GM12878 (cell line): Measurements from ENCODE around the gene TMEM114. TPM values are rescaled to one million over a fixed set of nuclear protein-coding genes. Genes with fewer than 3 reads are reported as not detected.

Experiments
- ATAC-seq: fragments of 200-7000 bp; cut with Tn5 transposase; 3 replicates; pipeline ENCODE4 v1.9.1; 2020; ENCODE audit warnings: mild to moderate bottlenecking, moderate library complexity
- BruUV-seq: library from RNA; stranded (reverse); fragments of 400-500 nt; replicated peaks from 2 replicates; lab custom pipeline; 2021; lab: Mats Ljungman, UMichigan
- CTCF ChIA-PET: fragments of 300-600 bp; sonication (Branson Sonifier 250); formaldehyde crosslinking; extraction: SDS; loops from one replicate; lab custom pipeline; 2021; ENCODE audit warnings: inconsistent platforms; lab: Yijun Ruan, JAX
- POLR2A ChIA-PET: fragments of 350-600 bp; formaldehyde crosslinking; extraction: SDS; loops from one replicate; lab custom pipeline; 2021; ENCODE audit warnings: inconsistent platforms; lab: Charles Lee
- RAD21 ChIA-PET: fragments of 300-600 bp; sonication (Branson Sonifier 250); formaldehyde crosslinking; loops from one replicate; lab custom pipeline; 2023; ENCODE audit warnings: antibody characterized with exemption; ENCODE audit not compliant: unreplicated experiment; lab: Charles Lee
- SMC1A ChIA-PET: fragments of 300-600 bp; sonication (Branson Sonifier 250); formaldehyde crosslinking; loops from one replicate; lab custom pipeline; 2023; ENCODE audit not compliant: unreplicated experiment, uncharacterized antibody; lab: Charles Lee
- DNase-seq: peaks from one replicate; pipeline ENCODE4 v3.0.0-alpha.2; 2011; ENCODE audit warnings: low read depth, low spot score
- FAIRE-seq: peaks from 3 replicates; lab custom pipeline; 2011; peaks lifted over from hg19 to GRCh38; lab: Jason Lieb, UNC
- H2AFZ ChIP-seq: 2 replicates; pipeline ENCODE4 v1.6.0; 2011; ENCODE audit warnings: low read depth, low read length, control low read depth; ENCODE audit not compliant: control insufficient read depth
- H3K27ac ChIP-seq: 2 replicates; pipeline ENCODE4 v1.5.1; 2011; ENCODE audit warnings: control low read depth; ENCODE audit not compliant: control insufficient read depth, insufficient read depth
- H3K27me3 ChIP-seq, 2 experiments: replicated peaks in 1 of 2; 2 replicates each; pipeline versions ENCODE4 v1.6.0 to v1.6.1; 2011; ENCODE audit warnings: low read length in 1 of 2; ENCODE audit not compliant: control insufficient read depth in 2 of 2, insufficient read depth in 2 of 2
- H3K36me3 ChIP-seq, 2 experiments: 2 replicates each; pipeline ENCODE4 v1.5.1; 2011; ENCODE audit warnings: low read length in 1 of 2; ENCODE audit not compliant: control insufficient read depth in 2 of 2, insufficient read depth in 2 of 2
- H3K4me1 ChIP-seq: 2 replicates; pipeline ENCODE4 v1.6.1; 2011; ENCODE audit warnings: mild to moderate bottlenecking, low read length, moderate library complexity, mixed read lengths; ENCODE audit not compliant: control insufficient read depth, insufficient read depth
- H3K4me2 ChIP-seq: 2 replicates; pipeline ENCODE4 v1.6.0; 2011; ENCODE audit warnings: control low read depth; ENCODE audit not compliant: control insufficient read depth, insufficient read depth
- H3K4me3 ChIP-seq: fragments of 200-600 bp; sonication (generic); 2 replicates; pipeline ENCODE4 v1.5.1; 2016
- H3K79me2 ChIP-seq: 2 replicates; pipeline ENCODE4 v1.6.0; 2011; ENCODE audit warnings: low read length; ENCODE audit not compliant: control insufficient read depth, insufficient read depth
- H3K9ac ChIP-seq: 2 replicates; pipeline ENCODE4 v1.8.0; 2011; ENCODE audit warnings: low read length, control low read depth, mixed read lengths; ENCODE audit not compliant: control insufficient read depth, insufficient read depth
- H3K9me3 ChIP-seq: replicated peaks from 3 replicates; pipeline ENCODE4 v1.5.1; 2011; ENCODE audit warnings: mild to moderate bottlenecking, low read length; ENCODE audit not compliant: control insufficient read depth, insufficient read depth
- H4K20me1 ChIP-seq: 2 replicates; pipeline ENCODE4 v1.6.0; 2011; ENCODE audit not compliant: control insufficient read depth, insufficient read depth
- ATF3 ChIP-seq: IDR thresholded peaks from 2 replicates; pipeline ENCODE4 v1.6.1; 2011; ENCODE audit warnings: low read depth, mild to moderate bottlenecking, low read length, moderate library complexity, borderline replicate concordance; ENCODE audit errors: extremely low read depth
- ATF7 ChIP-seq: fragments of 450-650 bp; IDR thresholded peaks from 2 replicates; pipeline ENCODE4 v1.6.1; 2016; ENCODE audit warnings: low read depth, mild to moderate bottlenecking
- EGR1 ChIP-seq, 2 experiments: IDR thresholded peaks; 1 replicate in 1 of 2; 2 replicates in 1 of 2; pipeline ENCODE4 v1.6.1; 2011 to 2012; ENCODE audit warnings: low read depth in 2 of 2, low read length in 2 of 2, borderline replicate concordance in 1 of 2, mild to moderate bottlenecking in 1 of 2, moderate library complexity in 1 of 2
- KAT2A ChIP-seq: conservative IDR thresholded peaks from 2 replicates; pipeline ENCODE4 v1.6.1; 2011; ENCODE audit warnings: low read depth, low read length; ENCODE audit not compliant: control insufficient read depth
- MXI1 ChIP-seq: fragments of 150-350 bp; IDR thresholded peaks from 2 replicates; pipeline ENCODE4 v1.6.1; 2011; ENCODE audit warnings: low read depth, mild to moderate bottlenecking, inconsistent platforms, low read length, improper control_type of control experiment
- PKNOX1 ChIP-seq: fragments of 450-650 bp; IDR thresholded peaks from 2 replicates; pipeline ENCODE4 v1.6.1; 2016; ENCODE audit warnings: mild to moderate bottlenecking
- POLR2AphosphoS5 ChIP-seq: IDR thresholded peaks from 2 replicates; pipeline ENCODE4 v1.6.1; 2011; ENCODE audit warnings: mild to moderate bottlenecking, low read length, inconsistent platforms
- RCOR1 ChIP-seq: conservative IDR thresholded peaks from 2 replicates; pipeline ENCODE4 v1.6.1; 2012; ENCODE audit warnings: low read depth, low read length, improper control_type of control experiment
- RUNX3 ChIP-seq: IDR thresholded peaks from 2 replicates; pipeline ENCODE4 v1.6.1; 2012; ENCODE audit warnings: low read length, inconsistent platforms
- SIN3A ChIP-seq: IDR thresholded peaks from 2 replicates; pipeline ENCODE4 v1.6.1; 2012; ENCODE audit warnings: low read depth, low read length, improper control_type of control experiment
- YBX1 ChIP-seq: fragments of 450-650 bp; IDR thresholded peaks from 2 replicates; pipeline ENCODE4 v1.6.1; 2016; ENCODE audit warnings: antibody characterized with exemption
- YY1 ChIP-seq: IDR thresholded peaks from 2 replicates; pipeline ENCODE4 v1.6.1; 2011; ENCODE audit warnings: low read depth, mild to moderate bottlenecking, low read length
- ZSCAN29 ChIP-seq: fragments of 450-650 bp; IDR thresholded peaks from 2 replicates; pipeline ENCODE4 v1.6.1; 2017; ENCODE audit warnings: mild to moderate bottlenecking, moderate library complexity
- WGBS: methylation state at CpG from one replicate; pipeline ENCODE4 v1.1.6; 2016; ENCODE audit warnings: low lambda C conversion rate; ENCODE audit not compliant: insufficient replicate concordance, insufficient coverage; ENCODE audit errors: missing lambda C conversion rate; 5-methylcytosine and 5-hydroxymethylcytosine counted together
- in situ Hi-C: fragments of 300-500 bp; cut with MboI; formaldehyde crosslinking; loops from 9 replicates; pipeline ENCODE4 v1.14.3; 2018; ENCODE audit warnings: mixed read lengths
- intact Hi-C: fragments of 100-400 bp; cut with micrococcal nuclease; formaldehyde crosslinking; loops from one replicate; pipeline ENCODE4 v1.14.2; 2022; ENCODE audit not compliant: unreplicated experiment
- polyA plus RNA-seq, 11 experiments: library from polyadenylated mRNA; depleted of rRNA in 4 of 11; unstranded in 6 of 11; stranded (reverse) in 5 of 11; fragments of >200 nt; fragmentation: Nextera tagmentation in 4 of 11; fragmentation: Illumina TruSeq in 1 of 11; extraction: Ambion mirVana in 4 of 11; extraction: Trizol in 1 of 11; gene quantifications; 1 replicate in 1 of 11; 2 replicates in 10 of 11; pipeline versions ENCODE4 v1.2.1 to v1.2.3, GENCODE V29; 2011 to 2016; ENCODE audit warnings: inconsistent platforms in 2 of 11, missing spikeins in 2 of 11, low read depth in 1 of 11
- total RNA-seq, 4 experiments: library from RNA; depleted of rRNA in 3 of 4; stranded (reverse); fragments of >200 nt in 3 of 4; fragmentation: Illumina TruSeq in 1 of 4; extraction: Trizol in 1 of 4; gene quantifications; 2 replicates each; pipeline versions ENCODE4 v1.2.1 to v1.2.3, GENCODE V29; 2013 to 2021
- TF ChIP-seq, protein P1 (sequence below): fragments of 450-650 bp; formaldehyde crosslinking; IDR thresholded peaks from 2 replicates; pipeline ENCODE4 v1.4.0; 2020; ENCODE audit warnings: mild to moderate bottlenecking, moderate library complexity

TMEM114 gene
- total and polyA plus RNA-seq, 10 of the 15 experiments (the other 5 are each of a cell fraction or from before 2014, with no cell fraction given) = not detected

DNA sequence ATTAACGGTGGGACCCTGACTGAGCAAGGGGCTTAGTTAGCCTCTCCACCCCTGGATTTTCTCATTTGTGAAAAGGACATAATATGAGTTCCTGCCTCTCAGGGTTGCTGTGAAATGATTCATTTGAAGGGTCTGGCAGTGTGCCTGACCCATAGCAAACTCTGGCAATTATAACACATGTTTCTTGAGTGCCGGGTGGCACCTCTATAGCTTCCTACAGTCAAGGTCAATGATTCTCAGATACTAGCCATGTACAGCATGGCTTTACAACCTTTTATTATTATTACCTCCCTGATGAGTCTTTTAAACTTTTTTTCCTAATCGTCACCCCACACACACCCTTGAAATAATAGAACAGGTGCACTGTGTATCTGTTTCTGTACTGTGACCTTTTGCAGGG is 42.1 kb downstream of the TMEM114 start:
- H3K4me2 ChIP-seq = no peak overlapping the region
- SMC1A ChIA-PET = no interaction called here
- no peak overlapping the region for H3K9ac ChIP-seq
- H4K20me1 ChIP-seq = no peaks in the 10 kb centered on the region
- RAD21 ChIA-PET = no interaction called here
- no peaks in the 10 kb centered on the region for H3K36me3 ChIP-seq
- H3K4me1 ChIP-seq = no peaks in the 10 kb centered on the region
- in situ Hi-C loops = no loop called here
- TF ChIP-seq SIN3A (no peak), YBX1 (no peak), RUNX3 (no peak), POLR2AphosphoS5 (no peak), ATF3 (no peak), KAT2A (no peak), EGR1 (IDR thresholded peaks at IDR 0.05; ENCODE audit: borderline replicate concordance in 1 of 2, low read depth in 2 of 2, low read length in 2 of 2) (no peak), MXI1 (no peak), ATF7 (no peak), PKNOX1 (no peak), ZSCAN29 (no peak), YY1 (no peak), RCOR1 (no peak)
- TF ChIP-seq, protein P1, sequence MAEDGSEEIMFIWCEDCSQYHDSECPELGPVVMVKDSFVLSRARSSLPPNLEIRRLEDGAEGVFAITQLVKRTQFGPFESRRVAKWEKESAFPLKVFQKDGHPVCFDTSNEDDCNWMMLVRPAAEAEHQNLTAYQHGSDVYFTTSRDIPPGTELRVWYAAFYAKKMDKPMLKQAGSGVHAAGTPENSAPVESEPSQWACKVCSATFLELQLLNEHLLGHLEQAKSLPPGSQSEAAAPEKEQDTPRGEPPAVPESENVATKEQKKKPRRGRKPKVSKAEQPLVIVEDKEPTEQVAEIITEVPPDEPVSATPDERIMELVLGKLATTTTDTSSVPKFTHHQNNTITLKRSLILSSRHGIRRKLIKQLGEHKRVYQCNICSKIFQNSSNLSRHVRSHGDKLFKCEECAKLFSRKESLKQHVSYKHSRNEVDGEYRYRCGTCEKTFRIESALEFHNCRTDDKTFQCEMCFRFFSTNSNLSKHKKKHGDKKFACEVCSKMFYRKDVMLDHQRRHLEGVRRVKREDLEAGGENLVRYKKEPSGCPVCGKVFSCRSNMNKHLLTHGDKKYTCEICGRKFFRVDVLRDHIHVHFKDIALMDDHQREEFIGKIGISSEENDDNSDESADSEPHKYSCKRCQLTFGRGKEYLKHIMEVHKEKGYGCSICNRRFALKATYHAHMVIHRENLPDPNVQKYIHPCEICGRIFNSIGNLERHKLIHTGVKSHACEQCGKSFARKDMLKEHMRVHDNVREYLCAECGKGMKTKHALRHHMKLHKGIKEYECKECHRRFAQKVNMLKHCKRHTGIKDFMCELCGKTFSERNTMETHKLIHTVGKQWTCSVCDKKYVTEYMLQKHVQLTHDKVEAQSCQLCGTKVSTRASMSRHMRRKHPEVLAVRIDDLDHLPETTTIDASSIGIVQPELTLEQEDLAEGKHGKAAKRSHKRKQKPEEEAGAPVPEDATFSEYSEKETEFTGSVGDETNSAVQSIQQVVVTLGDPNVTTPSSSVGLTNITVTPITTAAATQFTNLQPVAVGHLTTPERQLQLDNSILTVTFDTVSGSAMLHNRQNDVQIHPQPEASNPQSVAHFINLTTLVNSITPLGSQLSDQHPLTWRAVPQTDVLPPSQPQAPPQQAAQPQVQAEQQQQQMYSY (CRISPR knock-in tag) = no peak
- TF ChIP-seq, all 136 proteins: peak for 0
- Histone ChIP-seq H3K9me3 (no peaks in the 10 kb centered on the region), H3K27ac (no peak overlapping the region), H2AFZ (no peak overlapping the region), H3K79me2 (no peaks in the 10 kb centered on the region), H3K27me3 (no peaks in the 10 kb centered on the region; a peak in 1 of 4 replicates), H3K4me3 (no peak overlapping the region)
- no peak for DNase-seq
- ATAC-seq = no peak
- intact Hi-C loops = no loop called here
- no peak for FAIRE-seq
- WGBS = 16% methylated on average over 3 of the region's 3 CpGs
- ChIA-PET POLR2A (no interaction called here), CTCF (no interaction called here)
- BruUV-seq = no TSS peak
